Breast epithelium (tissue), 3 donors: Measurements from ENCODE around the gene DDIT4.

ENCODE experiments used
- CTCF ChIP-seq, 3 donors: fragments of 450-650 bp; IDR thresholded peaks; one replicate each; pipeline ENCODE4 v1.5.1; 2016 to 2017; ENCODE audit warnings: antibody characterized with exemption in 3 of 3, mild to moderate bottlenecking in 3 of 3, moderate library complexity in 3 of 3
- POLR2A ChIP-seq: fragments of 450-650 bp; IDR thresholded peaks from one replicate; pipeline ENCODE4 v1.6.1; 2016; ENCODE audit warnings: antibody characterized with exemption, mild to moderate bottlenecking, moderate library complexity
- POLR2AphosphoS5 ChIP-seq, 3 donors: sonication (generic); formaldehyde crosslinking; IDR thresholded peaks; one replicate each; pipeline ENCODE4 v1.6.1; 2017; ENCODE audit warnings: antibody characterized with exemption in 3 of 3

GRCh38 chr10:72315054-72315453 lies 41.3 kb downstream of the DDIT4 start:
- TF ChIP-seq POLR2A, result no peak
- no peak for TF ChIP-seq CTCF (IDR thresholded peaks at IDR 0.05)
- no peak for TF ChIP-seq POLR2AphosphoS5 (IDR thresholded peaks at IDR 0.05)
